ENCODE results near the gene GSK3B.

GRCh38 chr3:120129051-120129450 is 34.8 kb upstream of the GSK3B start:
- TF ChIP-seq TCF7 (IDR thresholded peaks at IDR 0.05; ENCODE audit: borderline replicate concordance) (no peak), PBX3 (IDR thresholded peaks at IDR 0.05; ENCODE audit: insufficient replicate concordance, low read depth, low read length) (no peak)
- TF ChIP-seq, protein P1, sequence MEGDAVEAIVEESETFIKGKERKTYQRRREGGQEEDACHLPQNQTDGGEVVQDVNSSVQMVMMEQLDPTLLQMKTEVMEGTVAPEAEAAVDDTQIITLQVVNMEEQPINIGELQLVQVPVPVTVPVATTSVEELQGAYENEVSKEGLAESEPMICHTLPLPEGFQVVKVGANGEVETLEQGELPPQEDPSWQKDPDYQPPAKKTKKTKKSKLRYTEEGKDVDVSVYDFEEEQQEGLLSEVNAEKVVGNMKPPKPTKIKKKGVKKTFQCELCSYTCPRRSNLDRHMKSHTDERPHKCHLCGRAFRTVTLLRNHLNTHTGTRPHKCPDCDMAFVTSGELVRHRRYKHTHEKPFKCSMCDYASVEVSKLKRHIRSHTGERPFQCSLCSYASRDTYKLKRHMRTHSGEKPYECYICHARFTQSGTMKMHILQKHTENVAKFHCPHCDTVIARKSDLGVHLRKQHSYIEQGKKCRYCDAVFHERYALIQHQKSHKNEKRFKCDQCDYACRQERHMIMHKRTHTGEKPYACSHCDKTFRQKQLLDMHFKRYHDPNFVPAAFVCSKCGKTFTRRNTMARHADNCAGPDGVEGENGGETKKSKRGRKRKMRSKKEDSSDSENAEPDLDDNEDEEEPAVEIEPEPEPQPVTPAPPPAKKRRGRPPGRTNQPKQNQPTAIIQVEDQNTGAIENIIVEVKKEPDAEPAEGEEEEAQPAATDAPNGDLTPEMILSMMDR (IDR thresholded peaks at IDR 0.05 in 2 of 3, conservative IDR thresholded peaks at IDR 0.05 in 1 of 3; ENCODE audit: control insufficient read depth in 2 of 3, extremely low read depth in 1 of 3, insufficient read depth in 1 of 3, low read depth in 3 of 3, low read length in 3 of 3), result no peak
